Measurements from ENCODE around the gene CD79B.

Gene CD79B

DNA sequence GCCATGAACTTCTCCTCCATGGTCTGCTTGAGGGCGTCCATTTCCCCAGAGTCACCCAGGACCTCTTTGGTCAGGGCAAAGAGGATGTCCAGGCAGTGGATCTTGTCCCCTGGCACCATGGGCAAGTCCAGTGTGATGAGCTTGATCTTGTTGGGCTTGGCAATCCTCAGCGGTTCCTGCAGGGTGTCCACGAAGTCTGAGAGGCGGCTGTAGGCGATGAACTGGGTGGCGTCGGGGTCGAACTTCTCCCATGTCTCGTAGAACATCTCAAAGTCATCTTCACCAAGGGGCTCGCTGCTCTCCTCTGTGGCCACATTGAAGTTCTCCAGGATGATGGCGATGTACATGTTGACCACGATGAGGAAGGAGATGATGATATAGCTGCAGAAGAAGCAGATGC lies 9.0 kb upstream of the CD79B start:
- no peak overlapping the region for H3K4me3 ChIP-seq (ENCODE audit: low read depth, low read length)
- no peak for DNase-seq (ENCODE audit: low read depth)
- TF ChIP-seq, protein P1, sequence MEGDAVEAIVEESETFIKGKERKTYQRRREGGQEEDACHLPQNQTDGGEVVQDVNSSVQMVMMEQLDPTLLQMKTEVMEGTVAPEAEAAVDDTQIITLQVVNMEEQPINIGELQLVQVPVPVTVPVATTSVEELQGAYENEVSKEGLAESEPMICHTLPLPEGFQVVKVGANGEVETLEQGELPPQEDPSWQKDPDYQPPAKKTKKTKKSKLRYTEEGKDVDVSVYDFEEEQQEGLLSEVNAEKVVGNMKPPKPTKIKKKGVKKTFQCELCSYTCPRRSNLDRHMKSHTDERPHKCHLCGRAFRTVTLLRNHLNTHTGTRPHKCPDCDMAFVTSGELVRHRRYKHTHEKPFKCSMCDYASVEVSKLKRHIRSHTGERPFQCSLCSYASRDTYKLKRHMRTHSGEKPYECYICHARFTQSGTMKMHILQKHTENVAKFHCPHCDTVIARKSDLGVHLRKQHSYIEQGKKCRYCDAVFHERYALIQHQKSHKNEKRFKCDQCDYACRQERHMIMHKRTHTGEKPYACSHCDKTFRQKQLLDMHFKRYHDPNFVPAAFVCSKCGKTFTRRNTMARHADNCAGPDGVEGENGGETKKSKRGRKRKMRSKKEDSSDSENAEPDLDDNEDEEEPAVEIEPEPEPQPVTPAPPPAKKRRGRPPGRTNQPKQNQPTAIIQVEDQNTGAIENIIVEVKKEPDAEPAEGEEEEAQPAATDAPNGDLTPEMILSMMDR (IDR thresholded peaks at IDR 0.05; ENCODE audit: insufficient read depth, low read depth, low read length, missing control alignments), result no peak

- no peak for DNase-seq (ENCODE audit: low read depth)
- TF ChIP-seq, protein P1 (IDR thresholded peaks at IDR 0.05; ENCODE audit: insufficient read depth, low read depth, low read length, missing control alignments), result no peak
- no peak overlapping the region for H3K4me3 ChIP-seq (ENCODE audit: low read depth, low read length)
Measured at GRCh38 chr17:63940584-63940983, 8.5 kb upstream of the CD79B start.

DNA sequence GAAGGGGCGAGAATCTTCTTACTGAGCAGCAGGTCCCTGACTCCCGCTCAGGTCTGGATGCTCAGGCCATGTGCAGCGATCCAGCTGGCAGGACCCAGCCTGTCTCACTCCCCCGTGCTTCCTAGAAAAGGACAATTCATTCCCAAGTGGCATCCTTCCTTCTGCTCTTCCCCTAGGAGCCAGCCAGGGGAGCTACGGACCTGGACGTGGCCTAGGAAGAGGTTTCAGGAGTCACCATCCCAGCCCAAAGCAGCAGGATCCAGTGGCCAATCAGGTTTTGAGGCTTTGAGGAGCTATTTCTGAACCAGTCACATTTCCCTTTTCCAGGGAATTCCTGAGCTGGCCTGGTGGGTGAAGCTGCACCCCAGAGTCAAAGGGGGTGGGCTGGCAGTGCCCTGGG lies 7.8 kb upstream of the CD79B start:
- H3K4me3 ChIP-seq (ENCODE audit: low read depth, low read length), result no peak overlapping the region
- TF ChIP-seq, protein P1 (IDR thresholded peaks at IDR 0.05; ENCODE audit: insufficient read depth, low read depth, low read length, missing control alignments), result no peak
- DNase-seq (ENCODE audit: low read depth), result no peak

DNA sequence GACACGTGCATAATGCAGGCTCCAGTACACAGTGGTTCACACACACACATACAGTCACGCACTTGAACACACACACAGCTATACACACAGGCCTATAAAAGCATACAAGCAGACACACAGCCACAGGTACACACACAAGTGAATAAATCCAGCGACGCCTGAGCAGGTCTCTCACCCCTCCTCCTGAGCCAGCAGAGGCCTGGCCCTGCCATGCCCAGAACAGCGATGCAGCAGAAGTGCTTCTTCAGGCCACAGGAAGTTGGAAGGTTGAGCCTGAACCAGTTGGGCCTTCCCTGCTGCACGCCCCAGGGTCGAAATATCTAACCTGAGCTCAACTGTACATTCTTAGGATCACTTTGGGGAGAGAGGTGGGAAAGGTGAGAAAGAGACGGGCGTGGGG lies 7.3 kb upstream of the CD79B start:
- H3K4me3 ChIP-seq (ENCODE audit: low read depth, low read length), result no peak overlapping the region
- TF ChIP-seq, protein P1 (IDR thresholded peaks at IDR 0.05; ENCODE audit: insufficient read depth, low read depth, low read length, missing control alignments), result no peak
- DNase-seq (ENCODE audit: low read depth), result no peak

DNA sequence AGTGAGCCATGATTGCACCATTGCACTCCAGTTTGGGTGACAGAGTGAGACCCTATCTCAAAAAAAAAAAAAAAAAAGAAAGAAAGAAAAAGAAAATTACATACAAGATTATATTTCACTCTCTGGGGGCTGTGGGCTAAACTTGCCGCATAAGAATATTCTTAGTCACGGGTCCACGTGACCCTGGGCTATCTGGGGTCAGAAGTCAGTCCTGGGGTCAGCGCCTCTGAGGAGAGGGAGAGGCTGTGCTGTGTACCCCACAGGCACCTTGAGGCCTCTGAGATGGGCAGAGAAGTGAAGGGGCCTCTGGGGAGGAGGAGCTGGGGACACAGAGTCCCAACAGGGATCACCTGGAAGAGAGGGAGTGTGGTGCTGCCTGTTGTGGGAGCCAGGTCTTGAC lies 5.8 kb upstream of the CD79B start:
- DNase-seq (ENCODE audit: low read depth), result no peak
- TF ChIP-seq, protein P1 (IDR thresholded peaks at IDR 0.05; ENCODE audit: insufficient read depth, low read depth, low read length, missing control alignments), result no peak
- H3K4me3 ChIP-seq (ENCODE audit: low read depth, low read length), result no peak overlapping the region

DNA sequence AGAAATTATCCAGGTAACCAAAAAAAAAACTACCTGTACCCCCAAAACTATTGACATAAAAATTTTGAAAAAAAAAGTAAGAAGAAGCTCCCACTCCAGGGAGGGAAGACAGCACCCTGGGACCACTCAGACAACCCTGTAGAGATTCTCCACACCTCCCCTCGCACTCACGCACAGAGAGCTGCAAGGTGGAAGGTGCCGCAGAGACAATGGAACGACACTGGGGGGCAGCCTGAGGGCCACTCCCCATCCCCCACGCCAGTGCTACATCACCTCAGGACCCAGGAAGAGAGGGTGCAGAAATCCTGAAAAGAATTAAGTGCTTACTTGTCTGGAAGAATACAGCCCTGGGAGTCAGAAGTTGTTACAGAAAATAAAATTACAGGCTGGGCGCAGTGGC lies 5.2 kb upstream of the CD79B start:
- TF ChIP-seq, protein P1 (IDR thresholded peaks at IDR 0.05; ENCODE audit: insufficient read depth, low read depth, low read length, missing control alignments), result no peak
- no peak overlapping the region for H3K4me3 ChIP-seq (ENCODE audit: low read depth, low read length)
- no peak for DNase-seq (ENCODE audit: low read depth)
